ENCODE data around the gene TMEM30A. TPM values are rescaled to one million over a fixed set of nuclear protein-coding genes. Genes with fewer than 3 reads are reported as not detected.

Gene TMEM30A
- total RNA-seq, 1 experiment from 2014 or later, result 70.3 TPM

GRCh38 chr6:75282706-75283105 lies 1.9 kb downstream of the TMEM30A start:
- no peak overlapping the region for H3K27ac ChIP-seq

GRCh38 chr6:75281653-75282052 lies 2.9 kb downstream of the TMEM30A start:
- no peak overlapping the region for H3K27ac ChIP-seq
- no peaks in the 10 kb centered on the region; the same call in 1 of the 2 replicates for H3K4me1 ChIP-seq
- 0 out of 2 replicates have a peak, but pooled peaks cover 2% of the 10 kb centered on the region for H3K36me3 ChIP-seq
- H3K27me3 ChIP-seq, result no peaks in the 10 kb centered on the region
- H3K4me3 ChIP-seq, result no peak overlapping the region
- DNase-seq, result no peak
- 0 out of 2 replicates have a peak, but pooled peaks cover 3% of the 10 kb centered on the region for H3K9me3 ChIP-seq (replicated peaks)

More at GRCh38 chr6:75282706-75283105, 1.9 kb downstream of the TMEM30A start:
- no peak for DNase-seq
- Histone ChIP-seq H3K27me3 (no peaks in the 10 kb centered on the region), H3K4me3 (peak overlapping the region; percentile 75), H3K9me3 (replicated peaks) (0 out of 2 replicates have a peak, but pooled peaks cover 3% of the 10 kb centered on the region), H3K4me1 (no peaks in the 10 kb centered on the region; the same call in 1 of the 2 replicates), H3K36me3 (0 out of 2 replicates have a peak, but pooled peaks cover 2% of the 10 kb centered on the region)

DNA sequence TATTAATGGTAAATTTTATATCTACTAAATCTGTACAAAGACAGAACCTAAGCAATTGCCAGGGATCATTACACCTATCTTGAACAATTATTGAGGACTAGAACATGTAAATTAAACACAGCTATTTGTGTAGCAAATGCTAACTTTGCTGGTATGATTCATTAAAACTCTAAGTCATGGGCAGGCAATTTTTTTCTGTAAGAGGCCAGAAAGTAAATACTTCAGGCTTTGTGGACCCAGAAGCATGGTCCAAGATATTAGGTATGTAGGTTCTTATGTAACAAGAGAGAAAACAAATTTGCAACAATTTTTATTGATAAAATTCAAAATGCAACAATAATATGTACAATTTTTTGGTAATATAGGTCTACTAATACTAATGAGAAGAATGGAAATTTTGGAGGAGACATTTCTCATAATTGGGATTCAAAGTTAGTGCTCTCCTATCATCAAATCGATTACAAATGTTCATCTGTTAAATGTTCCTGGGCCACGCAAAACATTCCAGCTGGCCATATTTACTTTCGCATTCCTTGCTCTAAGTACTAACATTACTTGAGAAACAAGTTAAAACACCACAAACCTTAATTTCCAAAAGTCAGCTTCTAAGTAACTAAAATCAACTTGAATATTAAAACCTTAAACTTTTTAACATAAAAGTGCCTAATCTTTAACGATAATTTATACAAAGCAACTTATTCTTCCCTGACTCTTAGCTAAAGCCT lies 4.3 kb downstream of the TMEM30A start:
- H3K27ac ChIP-seq, result no peak overlapping the region
- H3K36me3 ChIP-seq, result peaks cover 2% of the 10 kb centered on the region; the same call in 1 of the 2 replicates
- 0 out of 2 replicates have a peak, but pooled peaks cover 3% of the 10 kb centered on the region for H3K9me3 ChIP-seq (replicated peaks)
- H3K4me1 ChIP-seq, result no peaks in the 10 kb centered on the region; the same call in 1 of the 2 replicates
- H3K4me3 ChIP-seq, result no peak overlapping the region
- DNase-seq, result no peak
- H3K27me3 ChIP-seq, result no peaks in the 10 kb centered on the region

- DNase-seq, result no peak
- Histone ChIP-seq H3K4me1 (no peaks in the 10 kb centered on the region; the same call in 1 of the 2 replicates), H3K27ac (no peak overlapping the region), H3K4me3 (no peak overlapping the region), H3K9me3 (replicated peaks) (0 out of 2 replicates have a peak, but pooled peaks cover 3% of the 10 kb centered on the region), H3K27me3 (no peaks in the 10 kb centered on the region), H3K36me3 (peaks cover 2% of the 10 kb centered on the region; the same call in 1 of the 2 replicates)
These were observed 5.2 kb downstream of the TMEM30A start for GRCh38 chr6:75279418-75279817.

GRCh38 chr6:75278474-75279077 lies 6.0 kb downstream of the TMEM30A start:
- H3K36me3 ChIP-seq, result peaks cover 2% of the 10 kb centered on the region
- no peaks in the 10 kb centered on the region for H3K27me3 ChIP-seq
- H3K9me3 ChIP-seq (replicated peaks), result 0 out of 2 replicates have a peak, but pooled peaks cover 3% of the 10 kb centered on the region
- no peak for DNase-seq
- H3K4me1 ChIP-seq, result no peaks in the 10 kb centered on the region; the same call in 1 of the 2 replicates
- no peak overlapping the region for H3K4me3 ChIP-seq
- no peak overlapping the region for H3K27ac ChIP-seq

DNA sequence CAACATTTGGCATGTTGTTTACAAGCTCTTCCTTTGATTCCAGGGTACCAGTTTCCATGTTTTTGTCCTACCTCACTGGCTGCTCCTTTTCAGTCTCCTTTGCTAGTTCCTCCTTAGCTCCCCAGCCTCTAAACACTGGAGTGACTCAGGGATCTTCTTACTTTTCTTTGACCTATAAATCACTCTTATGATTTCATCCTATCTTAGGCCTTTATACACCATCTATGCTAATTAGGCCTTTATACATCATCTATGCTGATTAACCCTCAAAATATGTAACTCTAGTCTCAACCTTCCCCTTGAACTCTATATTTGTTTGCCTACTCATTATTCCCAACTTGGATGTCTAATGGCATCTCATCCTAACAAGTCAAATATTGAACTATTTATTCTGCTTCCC lies 9.5 kb downstream of the TMEM30A start:
- Histone ChIP-seq H3K27me3 (no peaks in the 10 kb centered on the region), H3K36me3 (peaks cover 7% of the 10 kb centered on the region), H3K27ac (no peak overlapping the region), H3K4me3 (no peak overlapping the region), H3K4me1 (no peaks in the 10 kb centered on the region), H3K9me3 (replicated peaks) (0 out of 2 replicates have a peak, but pooled peaks cover 8% of the 10 kb centered on the region)
- no peak for DNase-seq

DNA sequence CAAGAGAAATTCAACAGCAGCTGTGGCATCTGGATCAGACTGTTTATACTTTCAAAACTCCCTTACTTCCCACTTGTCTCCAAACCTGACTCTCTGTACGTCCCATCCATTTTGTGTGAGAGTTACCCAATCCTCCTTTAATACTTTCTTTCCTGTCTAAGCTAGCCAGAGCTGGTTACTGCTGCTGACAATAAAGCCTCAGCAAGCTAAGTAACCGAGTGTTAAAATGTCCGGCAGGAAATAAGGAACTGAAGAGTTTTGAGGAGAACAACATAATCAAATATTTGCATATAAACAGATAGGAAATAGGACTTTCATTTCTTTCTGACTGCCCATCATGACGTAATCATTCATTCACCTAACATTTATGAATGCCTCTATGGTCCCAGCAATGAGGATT lies 11.6 kb downstream of the TMEM30A start:
- Histone ChIP-seq H3K27me3 (no peaks in the 10 kb centered on the region), H3K36me3 (peaks cover 7% of the 10 kb centered on the region), H3K27ac (no peak overlapping the region), H3K4me3 (no peak overlapping the region), H3K4me1 (no peaks in the 10 kb centered on the region), H3K9me3 (replicated peaks) (0 out of 2 replicates have a peak, but pooled peaks cover 5% of the 10 kb centered on the region)
- DNase-seq, result no peak

DNA sequence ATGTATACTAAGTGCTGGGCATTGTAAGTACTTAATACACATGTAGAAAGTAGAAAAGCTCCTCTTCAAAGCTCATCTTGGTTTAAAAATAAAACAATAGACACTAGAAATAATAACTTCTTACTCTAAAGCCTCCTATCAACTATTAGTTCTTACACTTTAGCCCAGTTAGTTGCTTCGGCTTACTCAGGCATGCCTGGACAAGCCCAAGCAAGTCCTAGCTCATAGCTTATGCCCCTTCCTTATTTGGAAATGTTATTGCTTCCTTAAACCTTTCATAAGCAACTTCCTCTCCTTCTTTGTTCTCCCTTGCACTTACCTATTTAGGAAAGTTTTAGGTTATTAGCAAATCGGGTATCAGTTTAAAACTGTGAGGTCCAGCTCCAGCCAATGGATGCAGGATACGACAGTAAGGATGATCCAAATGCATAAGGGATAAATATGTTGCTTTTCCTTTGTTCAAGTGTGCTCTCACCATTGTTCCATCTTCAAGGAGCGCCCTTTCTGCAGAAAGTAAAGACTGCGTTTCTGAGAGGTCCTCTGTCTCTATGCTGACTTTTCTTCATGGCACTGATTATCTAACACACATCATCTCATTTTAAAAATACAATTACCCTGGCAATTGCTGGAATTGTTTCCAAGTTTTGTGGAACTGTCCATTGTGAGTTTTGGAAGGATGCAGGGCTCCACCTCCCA lies 12.3 kb downstream of the TMEM30A start:
- Histone ChIP-seq H3K27me3 (no peaks in the 10 kb centered on the region), H3K36me3 (peaks cover 7% of the 10 kb centered on the region), H3K9me3 (replicated peaks) (0 out of 2 replicates have a peak, but pooled peaks cover 5% of the 10 kb centered on the region), H3K4me1 (no peaks in the 10 kb centered on the region), H3K27ac (no peak overlapping the region), H3K4me3 (no peak overlapping the region)
- no peak for DNase-seq

DNA sequence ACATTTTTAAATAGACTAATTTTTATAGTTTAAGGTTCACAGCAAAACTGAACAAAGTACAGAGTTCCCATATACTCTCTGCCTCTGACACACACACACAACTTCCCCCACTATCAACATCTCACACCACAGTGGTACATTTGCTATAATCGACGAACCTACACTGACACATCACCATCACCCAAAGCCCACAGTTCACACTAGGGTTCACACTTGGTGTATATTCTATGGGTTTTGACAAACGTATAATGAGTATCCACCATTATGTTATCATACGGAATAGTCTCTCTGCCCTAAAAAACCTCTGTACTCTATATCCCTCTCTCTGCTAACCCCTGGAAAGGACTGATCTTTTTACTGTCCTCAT lies 15.6 kb downstream of the TMEM30A start:
- Histone ChIP-seq H3K9me3 (replicated peaks) (0 out of 2 replicates have a peak, but pooled peaks cover 5% of the 10 kb centered on the region), H3K4me3 (no peak overlapping the region), H3K36me3 (peaks cover 7% of the 10 kb centered on the region), H3K4me1 (no peaks in the 10 kb centered on the region), H3K27ac (no peak overlapping the region), H3K27me3 (no peaks in the 10 kb centered on the region)
- no peak for DNase-seq

GRCh38 chr6:75268121-75268987 lies 16.2 kb downstream of the TMEM30A start:
- Histone ChIP-seq H3K27ac (no peak overlapping the region), H3K4me1 (no peaks in the 10 kb centered on the region), H3K36me3 (peaks cover 7% of the 10 kb centered on the region; the same call in 1 of the 2 replicates), H3K4me3 (no peak overlapping the region), H3K9me3 (replicated peaks) (0 out of 2 replicates have a peak, but pooled peaks cover 5% of the 10 kb centered on the region), H3K27me3 (no peaks in the 10 kb centered on the region)
- no peak for DNase-seq

DNA sequence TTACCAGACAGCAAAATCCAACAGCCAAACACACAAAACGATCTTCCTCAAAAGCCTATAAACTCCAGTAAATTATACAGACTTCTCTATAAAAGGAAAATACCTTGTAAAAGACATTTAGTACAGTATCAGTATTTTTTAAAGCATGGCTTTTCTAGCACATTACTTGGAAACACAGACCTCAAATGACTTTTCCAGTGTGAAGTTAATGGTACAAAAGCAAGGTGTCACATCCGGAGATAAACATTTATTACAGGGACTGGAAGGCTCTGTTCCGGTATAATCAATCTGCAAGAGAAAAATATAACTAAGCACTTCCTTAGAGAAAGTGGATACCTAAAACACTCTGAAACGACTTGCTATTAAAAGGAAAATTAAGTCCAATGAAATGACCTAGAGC lies 17.1 kb downstream of the TMEM30A start:
- H3K27me3 ChIP-seq, result no peaks in the 10 kb centered on the region
- no peaks in the 10 kb centered on the region for H3K9me3 ChIP-seq (replicated peaks)
- no peak overlapping the region for H3K27ac ChIP-seq
- H3K36me3 ChIP-seq, result peaks cover 3% of the 10 kb centered on the region
- H3K4me3 ChIP-seq, result no peak overlapping the region
- no peak for DNase-seq
- H3K4me1 ChIP-seq, result no peaks in the 10 kb centered on the region

- Histone ChIP-seq H3K4me1 (no peaks in the 10 kb centered on the region), H3K9me3 (replicated peaks) (no peaks in the 10 kb centered on the region), H3K27ac (no peak overlapping the region), H3K27me3 (no peaks in the 10 kb centered on the region), H3K4me3 (no peak overlapping the region), H3K36me3 (peaks cover 3% of the 10 kb centered on the region; the same call in 1 of the 2 replicates)
- DNase-seq, result peak in 1 of 2 experiments; percentile 56
These were observed 17.8 kb downstream of the TMEM30A start for GRCh38 chr6:75266716-75267291.

GRCh38 chr6:75263401-75263750 lies 21.2 kb downstream of the TMEM30A start:
- Histone ChIP-seq H3K9me3 (replicated peaks) (no peaks in the 10 kb centered on the region), H3K4me1 (no peaks in the 10 kb centered on the region), H3K36me3 (peaks cover 28% of the 10 kb centered on the region), H3K27ac (no peak overlapping the region), H3K4me3 (no peak overlapping the region), H3K27me3 (no peaks in the 10 kb centered on the region)
- no peak for DNase-seq

Measured in SJCRH30 (cell line).